ENCODE data around the gene TSPAN18.

TSPAN18 gene

DNA sequence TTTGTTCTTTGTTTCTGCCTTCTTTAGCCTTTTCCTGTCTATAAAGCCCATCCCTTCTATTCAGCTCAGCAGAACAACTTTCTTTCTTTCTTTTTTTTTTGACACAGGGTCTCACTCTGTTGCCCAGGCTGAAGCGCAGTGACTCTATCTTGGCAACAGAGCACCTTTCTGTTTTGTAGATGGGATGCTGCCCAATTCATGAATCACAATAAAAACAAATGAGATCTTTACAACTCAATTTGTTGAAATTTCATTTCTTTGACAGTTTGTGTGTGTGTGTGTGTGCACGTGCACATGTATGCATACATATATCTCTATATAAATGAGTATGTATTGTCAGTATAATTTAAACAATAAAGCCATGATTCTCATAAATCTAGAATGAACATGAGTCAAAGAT is 25.5 kb downstream of the TSPAN18 start:
- intact Hi-C loops (cut with micrococcal nuclease) = no loop called here

GRCh38 chr11:44752713-44753112 is 26.0 kb downstream of the TSPAN18 start:
- Mint-ChIP-seq H3K9me3 (no peaks in the 10 kb centered on the region), H3K36me3 (ENCODE audit: low read depth) (no peaks in the 10 kb centered on the region), H3K4me3 (no peak overlapping the region), H3K4me1 (ENCODE audit: low read depth) (no peaks in the 10 kb centered on the region), H3K27me3 (peaks cover 18% of the 10 kb centered on the region), H3K27ac (no peak overlapping the region)
- intact Hi-C loops (cut with micrococcal nuclease) = no loop called here

More for the DNA sequence above, 25.5 kb downstream of the TSPAN18 start:
- Mint-ChIP-seq H3K4me1 (ENCODE audit: low read depth) (no peaks in the 10 kb centered on the region), H3K9me3 (no peaks in the 10 kb centered on the region), H3K4me3 (no peak overlapping the region), H3K27ac (no peak overlapping the region), H3K36me3 (ENCODE audit: low read depth) (no peaks in the 10 kb centered on the region), H3K27me3 (peaks cover 17% of the 10 kb centered on the region)

- Mint-ChIP-seq H3K4me1 (ENCODE audit: low read depth) (no peaks in the 10 kb centered on the region), H3K9me3 (no peaks in the 10 kb centered on the region), H3K36me3 (ENCODE audit: low read depth) (no peaks in the 10 kb centered on the region), H3K27ac (no peak overlapping the region), H3K4me3 (no peak overlapping the region), H3K27me3 (peaks cover 17% of the 10 kb centered on the region)
- intact Hi-C loops (cut with micrococcal nuclease) = no loop called here
These were observed 27.3 kb downstream of the TSPAN18 start for GRCh38 chr11:44753961-44754645.

DNA sequence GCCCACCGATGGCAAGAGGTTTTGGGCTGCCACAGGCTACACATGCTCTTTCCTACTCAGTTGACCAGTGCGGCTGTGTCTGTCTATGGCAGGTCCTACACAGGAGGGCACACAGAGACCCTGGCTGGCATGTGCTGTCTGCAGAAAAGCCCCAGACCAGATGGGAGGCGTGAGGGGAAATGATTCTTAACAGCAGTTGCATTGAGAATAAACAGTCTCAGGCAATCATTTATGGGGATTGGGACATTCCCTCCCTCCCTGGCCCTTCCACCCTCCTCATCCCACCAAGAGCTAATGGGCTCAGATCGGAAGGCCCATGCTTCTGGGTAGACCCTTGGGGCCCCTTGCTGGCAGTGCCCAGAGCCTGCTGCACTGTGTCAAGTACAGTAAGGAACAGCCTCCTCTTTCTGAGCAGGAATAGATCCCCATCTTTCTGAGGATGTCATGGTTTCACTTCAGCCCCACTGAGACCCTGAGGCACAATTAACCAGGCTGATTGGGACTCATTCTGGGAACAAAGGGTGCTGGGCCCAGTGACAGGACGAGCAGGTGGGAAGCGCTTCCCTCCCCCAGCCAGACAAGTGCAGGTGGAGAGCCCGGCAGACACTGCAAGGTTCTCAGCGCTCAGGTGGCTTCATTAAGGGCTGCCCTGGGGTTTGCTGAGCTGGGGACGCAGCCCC is 28.3 kb downstream of the TSPAN18 start:
- Mint-ChIP-seq H3K4me3 (no peak overlapping the region), H3K27ac (no peak overlapping the region), H3K27me3 (peaks cover 18% of the 10 kb centered on the region), H3K9me3 (no peaks in the 10 kb centered on the region), H3K4me1 (ENCODE audit: low read depth) (no peaks in the 10 kb centered on the region), H3K36me3 (ENCODE audit: low read depth) (no peaks in the 10 kb centered on the region)
- intact Hi-C loops (cut with micrococcal nuclease) = no loop called here

DNA sequence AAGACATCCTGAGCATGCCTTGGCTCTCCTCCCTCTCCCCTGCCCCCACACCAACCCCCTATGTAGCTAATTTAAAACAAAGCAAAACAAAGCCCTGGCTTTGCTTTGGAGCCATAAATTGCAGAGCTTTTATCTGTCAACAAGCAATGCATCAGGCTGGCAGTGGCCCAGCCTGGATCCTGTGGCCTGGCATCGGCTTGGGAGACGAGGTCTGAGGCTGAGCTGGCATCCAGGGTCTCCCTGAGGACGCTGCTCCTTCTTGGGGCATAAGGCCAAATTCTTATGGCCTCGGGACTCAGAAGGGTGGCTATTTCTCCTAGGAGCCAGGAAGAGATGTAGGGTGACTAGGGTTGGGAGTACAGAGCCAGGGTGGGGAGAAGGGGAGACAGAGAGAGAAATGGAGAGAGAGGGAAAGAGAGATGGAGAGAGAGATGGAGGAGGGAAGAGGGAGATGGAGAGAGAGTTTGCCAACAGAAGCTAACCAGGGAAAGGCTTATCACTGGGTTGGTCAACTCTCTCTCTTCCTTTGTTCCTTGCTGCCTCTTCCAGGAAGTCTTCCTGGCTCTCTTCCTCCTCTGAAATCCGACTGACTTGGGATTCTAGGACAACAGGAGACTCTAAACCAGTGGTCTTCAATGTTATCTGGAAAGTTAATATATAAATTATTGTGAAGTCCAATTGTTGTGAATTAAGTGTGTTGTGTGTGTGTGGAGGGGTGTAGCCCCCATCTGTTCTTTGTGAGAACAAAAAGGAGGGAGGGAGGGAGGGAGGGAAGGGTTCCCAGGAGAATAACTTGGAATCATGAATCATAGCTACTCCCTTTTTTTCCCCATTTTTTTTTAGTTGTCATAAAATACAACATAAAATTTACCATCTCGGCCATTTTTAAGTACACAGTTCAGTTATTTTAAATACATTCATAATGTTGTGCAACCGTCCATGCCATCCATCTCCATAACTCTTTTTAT is 29.1 kb downstream of the TSPAN18 start:
- H3K27ac Mint-ChIP-seq = no peak overlapping the region
- H3K36me3 Mint-ChIP-seq (ENCODE audit: low read depth) = no peaks in the 10 kb centered on the region
- H3K9me3 Mint-ChIP-seq = no peaks in the 10 kb centered on the region
- no peak overlapping the region for H3K4me3 Mint-ChIP-seq
- H3K27me3 Mint-ChIP-seq = peaks cover 16% of the 10 kb centered on the region
- no peaks in the 10 kb centered on the region for H3K4me1 Mint-ChIP-seq (ENCODE audit: low read depth)
- intact Hi-C loops (cut with micrococcal nuclease) = no loop called here

- Mint-ChIP-seq H3K9me3 (no peaks in the 10 kb centered on the region), H3K36me3 (ENCODE audit: low read depth) (no peaks in the 10 kb centered on the region), H3K4me3 (no peak overlapping the region), H3K27me3 (peaks cover 8% of the 10 kb centered on the region), H3K27ac (no peak overlapping the region), H3K4me1 (ENCODE audit: low read depth) (no peaks in the 10 kb centered on the region)
- intact Hi-C loops (cut with micrococcal nuclease) = no loop called here
These were observed 32.2 kb downstream of the TSPAN18 start for GRCh38 chr11:44758983-44759382.

DNA sequence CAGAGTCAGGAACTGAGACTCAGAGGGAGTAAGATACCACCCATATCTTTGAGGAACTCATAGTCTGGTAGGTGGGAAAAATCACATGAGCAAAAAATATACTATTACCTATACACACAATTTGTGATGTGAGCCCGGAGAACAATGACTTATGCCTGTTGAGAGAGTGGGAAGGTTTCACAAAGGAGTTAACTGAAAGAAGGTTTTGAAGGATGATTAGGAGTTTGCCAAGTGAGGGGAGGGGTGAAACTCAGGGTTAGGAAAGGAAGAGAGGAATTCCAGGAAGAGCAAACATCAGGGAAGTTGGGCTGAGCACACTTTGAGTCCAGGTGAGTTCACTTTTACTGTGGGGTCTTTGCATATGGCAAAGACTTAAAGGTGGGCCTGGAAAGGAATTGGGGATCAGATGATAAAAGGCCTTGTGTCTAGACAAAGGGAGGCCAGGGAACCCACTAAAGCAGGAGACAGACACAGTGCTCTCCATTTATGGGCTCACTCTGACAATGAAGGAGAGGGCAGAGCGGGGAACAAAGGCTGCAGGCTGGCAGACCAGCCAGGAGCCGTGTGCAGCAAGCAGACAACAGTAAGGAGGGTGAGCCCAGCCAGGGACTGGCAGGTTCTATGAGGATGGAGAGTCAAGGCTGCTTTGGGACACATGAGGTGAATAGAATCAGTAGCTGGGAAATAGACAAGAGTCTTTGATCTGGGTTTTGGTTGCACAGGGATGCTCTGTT is 33.1 kb downstream of the TSPAN18 start:
- intact Hi-C loops (cut with micrococcal nuclease) = no loop called here
- Mint-ChIP-seq H3K4me3 (no peak overlapping the region), H3K4me1 (ENCODE audit: low read depth) (no peaks in the 10 kb centered on the region), H3K36me3 (ENCODE audit: low read depth) (no peaks in the 10 kb centered on the region), H3K27me3 (peaks cover 6% of the 10 kb centered on the region), H3K9me3 (no peaks in the 10 kb centered on the region), H3K27ac (no peak overlapping the region)

DNA sequence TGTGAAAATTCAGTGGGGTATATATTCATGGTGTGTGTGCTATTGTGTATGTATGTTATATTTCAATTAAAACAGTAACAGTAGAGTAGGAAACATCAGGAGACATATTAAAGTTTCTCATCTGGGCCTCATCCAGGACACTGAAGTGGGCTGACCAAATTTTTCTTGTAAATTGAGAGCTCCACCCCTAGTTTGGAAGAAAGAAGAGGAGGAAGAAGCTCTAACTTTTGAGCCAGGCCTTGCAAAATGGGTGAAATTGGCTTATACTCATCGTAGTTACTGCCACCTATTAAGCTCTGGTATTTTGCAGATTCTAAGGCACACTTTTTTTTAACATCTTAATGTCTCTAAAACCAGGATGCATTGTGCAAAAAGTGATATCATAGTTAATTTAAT is 33.7 kb downstream of the TSPAN18 start:
- Mint-ChIP-seq H3K27ac (no peak overlapping the region), H3K4me1 (ENCODE audit: low read depth) (no peaks in the 10 kb centered on the region), H3K27me3 (peaks cover 6% of the 10 kb centered on the region), H3K36me3 (ENCODE audit: low read depth) (no peaks in the 10 kb centered on the region), H3K9me3 (no peaks in the 10 kb centered on the region), H3K4me3 (no peak overlapping the region)
- intact Hi-C loops (cut with micrococcal nuclease) = no loop called here

- H3K4me1 Mint-ChIP-seq (ENCODE audit: low read depth) = no peaks in the 10 kb centered on the region
- no peak overlapping the region for H3K27ac Mint-ChIP-seq
- H3K36me3 Mint-ChIP-seq (ENCODE audit: low read depth) = no peaks in the 10 kb centered on the region
- H3K4me3 Mint-ChIP-seq = no peak overlapping the region
- peaks cover 3% of the 10 kb centered on the region for H3K27me3 Mint-ChIP-seq
- intact Hi-C loops (cut with micrococcal nuclease) = no loop called here
- no peaks in the 10 kb centered on the region for H3K9me3 Mint-ChIP-seq
These were observed 34.3 kb downstream of the TSPAN18 start for GRCh38 chr11:44760917-44761550.

DNA sequence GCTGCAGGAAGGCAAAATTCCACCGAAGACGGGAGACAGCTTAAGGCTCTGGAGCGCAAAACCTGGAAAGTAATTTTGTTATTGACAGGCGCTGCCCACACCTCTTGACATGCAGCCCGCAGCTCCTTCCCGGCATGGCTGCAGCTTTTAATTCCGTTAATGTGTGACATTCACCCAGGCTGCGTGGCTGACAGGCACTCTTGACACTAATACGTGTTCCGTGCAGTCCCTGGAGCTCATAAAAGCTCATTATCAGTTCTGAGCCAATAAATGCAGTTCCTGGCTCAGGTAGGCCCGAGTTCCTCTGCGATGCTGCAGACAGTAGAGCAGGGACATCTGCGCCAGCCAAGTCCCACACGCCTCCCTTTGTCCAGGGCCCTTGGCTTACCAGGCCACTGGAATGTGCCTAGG is 34.8 kb downstream of the TSPAN18 start:
- H3K9me3 Mint-ChIP-seq = no peaks in the 10 kb centered on the region
- no peaks in the 10 kb centered on the region for H3K4me1 Mint-ChIP-seq (ENCODE audit: low read depth)
- H3K27me3 Mint-ChIP-seq = peaks cover 3% of the 10 kb centered on the region
- H3K4me3 Mint-ChIP-seq = no peak overlapping the region
- no peak overlapping the region for H3K27ac Mint-ChIP-seq
- intact Hi-C loops (cut with micrococcal nuclease) = no loop called here
- no peaks in the 10 kb centered on the region for H3K36me3 Mint-ChIP-seq (ENCODE audit: low read depth)

- Mint-ChIP-seq H3K4me3 (no peak overlapping the region), H3K27ac (no peak overlapping the region)
These were observed 36.5 kb downstream of the TSPAN18 start for GRCh38 chr11:44763121-44763820.

GRCh38 chr11:44764583-44764982 is 37.8 kb downstream of the TSPAN18 start:
- intact Hi-C loops (cut with micrococcal nuclease) = no loop called here
- no peaks in the 10 kb centered on the region for H3K36me3 Mint-ChIP-seq (ENCODE audit: low read depth)
- no peak overlapping the region for H3K27ac Mint-ChIP-seq
- no peaks in the 10 kb centered on the region for H3K9me3 Mint-ChIP-seq
- H3K27me3 Mint-ChIP-seq = peaks cover 2% of the 10 kb centered on the region
- no peak overlapping the region for H3K4me3 Mint-ChIP-seq
- no peaks in the 10 kb centered on the region for H3K4me1 Mint-ChIP-seq (ENCODE audit: low read depth)

More at GRCh38 chr11:44763121-44763820, 36.5 kb downstream of the TSPAN18 start:
- Mint-ChIP-seq H3K36me3 (ENCODE audit: low read depth) (no peaks in the 10 kb centered on the region), H3K9me3 (no peaks in the 10 kb centered on the region), H3K4me1 (ENCODE audit: low read depth) (no peaks in the 10 kb centered on the region), H3K27me3 (peaks cover 2% of the 10 kb centered on the region)
- intact Hi-C loops (cut with micrococcal nuclease) = no loop called here

Measured in dendritic cell treated with granulocyte-macrophage colony-stimulating factor and Interleukin-4, amounts not matched to agents 40 ng/mL and 50 ng/mL, for 4 days (primary cell).